GM23338 (cell line): ENCODE data around the gene RGS2. TPM values are rescaled to one million over a fixed set of nuclear protein-coding genes. Genes with fewer than 3 reads are reported as not detected.

Source experiments
- ATAC-seq: fragments of 200-7000 bp; cut with Tn5 transposase; 3 replicates; pipeline ENCODE4 v1.9.1; 2020
- DNase-seq: peaks from one replicate; pipeline ENCODE4 v3.0.0-alpha.2; 2015; ENCODE audit warnings: low spot score
- H2AFZ ChIP-seq: fragments of 200-600 bp; sonication (generic); 2 replicates; pipeline ENCODE4 v1.8.0; 2016; ENCODE audit warnings: antibody characterized with exemption, mild to moderate bottlenecking, moderate library complexity
- H3F3A ChIP-seq: fragments of 200-600 bp; sonication (generic); replicated peaks from 2 replicates; pipeline ENCODE4 v1.8.0; 2017; ENCODE audit warnings: antibody characterized with exemption, mixed run types, low read depth
- H3K27ac ChIP-seq: fragments of 200-600 bp; sonication (generic); 2 replicates; pipeline ENCODE4 v1.6.1; 2016; ENCODE audit warnings: low read depth
- H3K27me3 ChIP-seq: fragments of 200-600 bp; sonication (generic); 2 replicates; pipeline ENCODE4 v1.8.0; 2016; ENCODE audit warnings: mild to moderate bottlenecking, mixed run types, moderate library complexity; ENCODE audit not compliant: insufficient read depth
- H3K36me3 ChIP-seq: fragments of 200-600 bp; sonication (generic); 2 replicates; pipeline ENCODE4 v1.8.0; 2016; ENCODE audit warnings: mild to moderate bottlenecking; ENCODE audit not compliant: insufficient read depth
- H3K4me1 ChIP-seq: fragments of 200-600 bp; sonication (generic); 2 replicates; pipeline ENCODE4 v1.8.0; 2016; ENCODE audit warnings: mild to moderate bottlenecking, moderate library complexity; ENCODE audit not compliant: insufficient read depth
- H3K4me2 ChIP-seq: fragments of 200-600 bp; sonication (generic); 2 replicates; pipeline ENCODE4 v1.7.1; 2017; ENCODE audit warnings: mixed run types
- H3K4me3 ChIP-seq: fragments of 200-600 bp; sonication (generic); 2 replicates; pipeline ENCODE4 v1.6.1; 2016; ENCODE audit warnings: mixed run types
- H3K79me2 ChIP-seq: fragments of 200-600 bp; sonication (generic); replicated peaks from 2 replicates; pipeline ENCODE4 v1.8.0; 2017; ENCODE audit warnings: mild to moderate bottlenecking; ENCODE audit not compliant: insufficient read depth
- H3K9me2 ChIP-seq: fragments of 200-600 bp; sonication (generic); 2 replicates; pipeline ENCODE4 v1.8.0; 2017; ENCODE audit not compliant: insufficient read depth
- H4K20me1 ChIP-seq: fragments of 200-600 bp; sonication (generic); replicated peaks from 2 replicates; pipeline ENCODE4 v1.8.0; 2017; ENCODE audit warnings: mild to moderate bottlenecking; ENCODE audit not compliant: insufficient read depth
- H3K27ac Mint-ChIP-seq: 2 replicates; pipeline ENCODE4 v1.8.0; 2020; ENCODE audit warnings: inconsistent platforms, mild to moderate bottlenecking, moderate library complexity, mixed read lengths
- H3K27me3 Mint-ChIP-seq: 3 replicates; pipeline ENCODE4 v1.8.0; 2022; ENCODE audit warnings: low read depth, mild to moderate bottlenecking, moderate library complexity, mixed read lengths, inconsistent platforms; ENCODE audit not compliant: insufficient read depth, poor library complexity
- H3K36me3 Mint-ChIP-seq: 3 replicates; pipeline ENCODE4 v1.8.0; 2021; ENCODE audit warnings: low read depth, mild to moderate bottlenecking, inconsistent platforms, moderate library complexity, mixed read lengths
- H3K4me1 Mint-ChIP-seq: 3 replicates; pipeline ENCODE4 v1.8.0; 2020; ENCODE audit warnings: mild to moderate bottlenecking, inconsistent platforms, mixed read lengths
- H3K4me3 Mint-ChIP-seq: 3 replicates; pipeline ENCODE4 v1.8.0; 2021; ENCODE audit warnings: moderate library complexity, mild to moderate bottlenecking, inconsistent platforms, mixed read lengths
- H3K9me3 Mint-ChIP-seq: 3 replicates; pipeline ENCODE4 v1.8.0; 2020; ENCODE audit warnings: moderate library complexity, mild to moderate bottlenecking, inconsistent platforms, mixed read lengths
- ETS1 ChIP-seq: IDR thresholded peaks from 2 replicates; pipeline ENCODE4 v1.6.1; 2016; ENCODE audit warnings: antibody characterized with exemption
- EZH2phosphoT487 ChIP-seq: fragments of 200-600 bp; sonication (generic); IDR thresholded peaks from one replicate; pipeline ENCODE4 v1.8.1; 2018; ENCODE audit warnings: antibody characterized with exemption; ENCODE audit not compliant: unreplicated experiment
- JUNB ChIP-seq: IDR thresholded peaks from one replicate; pipeline ENCODE4 v1.6.1; 2016; ENCODE audit warnings: antibody characterized with exemption; ENCODE audit not compliant: unreplicated experiment
- NANOG ChIP-seq: IDR thresholded peaks from 2 replicates; pipeline ENCODE4 v1.6.1; 2016; ENCODE audit warnings: antibody characterized with exemption, borderline replicate concordance
- POLR2AphosphoS5 ChIP-seq: IDR thresholded peaks from 2 replicates; pipeline ENCODE4 v1.6.1; 2016; ENCODE audit warnings: antibody characterized with exemption, low read depth
- STAT1 ChIP-seq: IDR thresholded peaks from one replicate; pipeline ENCODE4 v1.6.1; 2016; ENCODE audit warnings: antibody characterized with exemption; ENCODE audit not compliant: unreplicated experiment
- ZNF114 ChIP-seq: fragments of 250-450 bp; sonication (Bioruptor Pico); IDR thresholded peaks from 2 replicates; pipeline ENCODE4 v1.5.0; 2020; ENCODE audit warnings: mild to moderate bottlenecking, moderate library complexity
- ZNF331 ChIP-seq: fragments of 250-450 bp; sonication (Bioruptor Pico); IDR thresholded peaks from 2 replicates; pipeline ENCODE4 v1.5.0; 2020; ENCODE audit warnings: low read depth, mild to moderate bottlenecking, moderate library complexity
- polyA plus RNA-seq: library from polyadenylated mRNA; unstranded; fragments of >200 nt; fragmentation: Nextera tagmentation; extraction: Ambion mirVana; gene quantifications from 2 replicates; pipeline ENCODE4 v1.2.1, GENCODE V29; 2016
- total RNA-seq: library from RNA; depleted of rRNA; stranded (reverse); fragments of >200 nt; shearing (Covaris generic); gene quantifications from 2 replicates; pipeline ENCODE4 v1.2.3, GENCODE V29; 2014
- TF ChIP-seq, protein P1 (sequence below), 2 experiments: fragments of 200-600 bp in 1 of 2; sonication (generic) in 1 of 2; conservative IDR thresholded peaks; 2 replicates each; pipeline versions ENCODE4 v1.5.1 to v1.6.1; 2016 to 2017; ENCODE audit warnings: antibody characterized with exemption in 2 of 2, low read depth in 2 of 2, mild to moderate bottlenecking in 2 of 2, moderate library complexity in 1 of 2
- TF ChIP-seq, protein P2 (sequence below): IDR thresholded peaks from one replicate; pipeline ENCODE4 v1.6.1; 2018; ENCODE audit warnings: antibody characterized with exemption; ENCODE audit not compliant: unreplicated experiment

Gene RGS2
- total and polyA plus RNA-seq, 2 experiments from 2014 or later = 13.8 to 24.8 TPM

DNA sequence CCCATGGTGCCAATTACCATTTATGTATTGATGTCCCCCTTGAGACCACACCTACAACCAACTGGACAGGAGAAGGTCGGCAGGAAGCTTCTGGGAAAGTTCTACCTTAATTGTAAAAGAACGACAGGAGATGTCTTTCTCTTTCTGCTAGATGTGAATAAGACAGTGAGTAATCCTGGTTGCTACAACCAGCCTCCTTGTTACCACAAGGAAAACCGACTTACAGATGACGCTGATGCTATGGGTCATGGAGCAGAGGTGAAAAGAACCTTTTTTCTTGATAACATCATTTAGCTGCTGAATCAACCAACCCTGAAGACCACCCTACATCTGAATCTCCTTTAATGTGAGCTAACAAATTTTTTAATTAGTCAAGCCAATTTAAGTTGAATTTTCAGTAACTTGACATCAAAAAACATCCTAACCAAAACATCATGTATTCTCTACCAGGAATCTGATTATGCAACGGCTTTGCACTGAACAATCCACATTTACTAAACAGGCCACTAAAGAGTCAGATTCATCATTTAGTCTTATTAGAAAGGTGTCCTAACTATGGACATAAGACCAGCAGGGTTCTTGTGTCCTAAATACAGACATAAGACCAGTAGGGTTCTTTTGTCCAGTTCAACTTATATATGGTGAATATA is 23.0 kb downstream of the RGS2 start (continued):
- TF ChIP-seq, protein P1, sequence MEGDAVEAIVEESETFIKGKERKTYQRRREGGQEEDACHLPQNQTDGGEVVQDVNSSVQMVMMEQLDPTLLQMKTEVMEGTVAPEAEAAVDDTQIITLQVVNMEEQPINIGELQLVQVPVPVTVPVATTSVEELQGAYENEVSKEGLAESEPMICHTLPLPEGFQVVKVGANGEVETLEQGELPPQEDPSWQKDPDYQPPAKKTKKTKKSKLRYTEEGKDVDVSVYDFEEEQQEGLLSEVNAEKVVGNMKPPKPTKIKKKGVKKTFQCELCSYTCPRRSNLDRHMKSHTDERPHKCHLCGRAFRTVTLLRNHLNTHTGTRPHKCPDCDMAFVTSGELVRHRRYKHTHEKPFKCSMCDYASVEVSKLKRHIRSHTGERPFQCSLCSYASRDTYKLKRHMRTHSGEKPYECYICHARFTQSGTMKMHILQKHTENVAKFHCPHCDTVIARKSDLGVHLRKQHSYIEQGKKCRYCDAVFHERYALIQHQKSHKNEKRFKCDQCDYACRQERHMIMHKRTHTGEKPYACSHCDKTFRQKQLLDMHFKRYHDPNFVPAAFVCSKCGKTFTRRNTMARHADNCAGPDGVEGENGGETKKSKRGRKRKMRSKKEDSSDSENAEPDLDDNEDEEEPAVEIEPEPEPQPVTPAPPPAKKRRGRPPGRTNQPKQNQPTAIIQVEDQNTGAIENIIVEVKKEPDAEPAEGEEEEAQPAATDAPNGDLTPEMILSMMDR (conservative IDR thresholded peaks at IDR 0.05; ENCODE audit: low read depth in 2 of 2) = no peak
- TF ChIP-seq POLR2AphosphoS5 (no peak), ZNF331 (CRISPR knock-in tag) (no peak), ETS1 (no peak), EZH2phosphoT487 (no peak), JUNB (no peak), NANOG (no peak), ZNF114 (CRISPR knock-in tag) (no peak), STAT1 (no peak)
- TF ChIP-seq, protein P2, sequence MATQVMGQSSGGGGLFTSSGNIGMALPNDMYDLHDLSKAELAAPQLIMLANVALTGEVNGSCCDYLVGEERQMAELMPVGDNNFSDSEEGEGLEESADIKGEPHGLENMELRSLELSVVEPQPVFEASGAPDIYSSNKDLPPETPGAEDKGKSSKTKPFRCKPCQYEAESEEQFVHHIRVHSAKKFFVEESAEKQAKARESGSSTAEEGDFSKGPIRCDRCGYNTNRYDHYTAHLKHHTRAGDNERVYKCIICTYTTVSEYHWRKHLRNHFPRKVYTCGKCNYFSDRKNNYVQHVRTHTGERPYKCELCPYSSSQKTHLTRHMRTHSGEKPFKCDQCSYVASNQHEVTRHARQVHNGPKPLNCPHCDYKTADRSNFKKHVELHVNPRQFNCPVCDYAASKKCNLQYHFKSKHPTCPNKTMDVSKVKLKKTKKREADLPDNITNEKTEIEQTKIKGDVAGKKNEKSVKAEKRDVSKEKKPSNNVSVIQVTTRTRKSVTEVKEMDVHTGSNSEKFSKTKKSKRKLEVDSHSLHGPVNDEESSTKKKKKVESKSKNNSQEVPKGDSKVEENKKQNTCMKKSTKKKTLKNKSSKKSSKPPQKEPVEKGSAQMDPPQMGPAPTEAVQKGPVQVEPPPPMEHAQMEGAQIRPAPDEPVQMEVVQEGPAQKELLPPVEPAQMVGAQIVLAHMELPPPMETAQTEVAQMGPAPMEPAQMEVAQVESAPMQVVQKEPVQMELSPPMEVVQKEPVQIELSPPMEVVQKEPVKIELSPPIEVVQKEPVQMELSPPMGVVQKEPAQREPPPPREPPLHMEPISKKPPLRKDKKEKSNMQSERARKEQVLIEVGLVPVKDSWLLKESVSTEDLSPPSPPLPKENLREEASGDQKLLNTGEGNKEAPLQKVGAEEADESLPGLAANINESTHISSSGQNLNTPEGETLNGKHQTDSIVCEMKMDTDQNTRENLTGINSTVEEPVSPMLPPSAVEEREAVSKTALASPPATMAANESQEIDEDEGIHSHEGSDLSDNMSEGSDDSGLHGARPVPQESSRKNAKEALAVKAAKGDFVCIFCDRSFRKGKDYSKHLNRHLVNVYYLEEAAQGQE = no peak

DNA sequence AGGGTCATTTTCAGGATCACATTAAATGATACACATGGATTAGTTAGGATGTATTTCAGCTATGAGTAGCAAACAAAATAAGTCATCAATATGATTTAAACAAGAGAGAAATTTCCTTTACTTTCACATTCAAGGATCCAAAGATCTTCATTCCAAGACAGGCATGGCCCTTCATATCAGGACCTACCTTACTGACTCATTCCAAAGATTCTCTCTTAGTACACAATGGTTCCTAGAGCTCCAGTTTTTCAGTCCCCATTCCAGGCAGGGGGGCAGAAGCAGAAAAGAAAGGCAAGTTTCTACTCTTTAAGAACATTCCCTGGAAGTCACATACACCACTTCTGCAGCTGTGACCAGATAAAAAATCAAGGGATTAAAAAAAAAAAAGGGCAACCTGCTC is 23.7 kb downstream of the RGS2 start:
- H3F3A ChIP-seq = no peaks in the 10 kb centered on the region
- peaks cover 4% of the 10 kb centered on the region for H3K9me2 ChIP-seq
- H3K79me2 ChIP-seq = no peaks in the 10 kb centered on the region
- DNase-seq (no peak), ATAC-seq (no peak)
- Mint-ChIP-seq H3K4me3 (no peak overlapping the region), H3K9me3 (no peaks in the 10 kb centered on the region; the same call in 2 of the 3 replicates), H3K27ac (no peak overlapping the region), H3K4me1 (peaks cover 18% of the 10 kb centered on the region), H3K27me3 (peaks cover 9% of the 10 kb centered on the region), H3K36me3 (no peaks in the 10 kb centered on the region)
- no peak overlapping the region for H3K27ac ChIP-seq
- no peak overlapping the region for H3K4me2 ChIP-seq
- H3K4me1 ChIP-seq = peaks cover 8% of the 10 kb centered on the region; the same call in 1 of the 2 replicates
- no peak overlapping the region for H3K4me3 ChIP-seq
- H2AFZ ChIP-seq = no peak overlapping the region
- TF ChIP-seq NANOG = no peak
- no peaks in the 10 kb centered on the region for H4K20me1 ChIP-seq
- H3K36me3 ChIP-seq = no peaks in the 10 kb centered on the region
- H3K27me3 ChIP-seq = no peaks in the 10 kb centered on the region
